Sciatic nerve (tissue), 2 donors: ENCODE data around the gene PMM1. TPM values are rescaled to one million over a fixed set of nuclear protein-coding genes. Genes with fewer than 3 reads are reported as not detected.
"Not testable (repeated sequence)": the region's sequence is repeated elsewhere in the genome, so short reads cannot be mapped to it uniquely, and the experiment has no call there.

Experiments
- ATAC-seq: fragments of 200-7000 bp; cut with Tn5 transposase; one replicate; pipeline ENCODE4 v1.9.1; 2020; ENCODE audit warnings: mild to moderate bottlenecking, moderate library complexity
- DNase-seq: peaks from one replicate; pipeline ENCODE4 v3.0.0-alpha.2; 2020; ENCODE audit warnings: low spot score
- intact Hi-C: fragments of 100-400 bp; cut with DNase I; formaldehyde crosslinking; loops from one replicate; pipeline ENCODE4 v1.14.2; 2022
- total RNA-seq: library from RNA; stranded (reverse); fragmentation: NEBNext Ultra II Directional; extraction: Animal tissue kit (Norgen Biotek cat#: 25700); gene quantifications from one replicate; pipeline ENCODE4 v1.2.1, GENCODE V29; 2021
- donor health status: DM: no; HTN: no; CAD: no.
- donor health status: DM: no; HTN: no; CAD: no.

Gene PMM1
- total RNA-seq, 1 donor from 2014 or later: 28.4 TPM

DNA sequence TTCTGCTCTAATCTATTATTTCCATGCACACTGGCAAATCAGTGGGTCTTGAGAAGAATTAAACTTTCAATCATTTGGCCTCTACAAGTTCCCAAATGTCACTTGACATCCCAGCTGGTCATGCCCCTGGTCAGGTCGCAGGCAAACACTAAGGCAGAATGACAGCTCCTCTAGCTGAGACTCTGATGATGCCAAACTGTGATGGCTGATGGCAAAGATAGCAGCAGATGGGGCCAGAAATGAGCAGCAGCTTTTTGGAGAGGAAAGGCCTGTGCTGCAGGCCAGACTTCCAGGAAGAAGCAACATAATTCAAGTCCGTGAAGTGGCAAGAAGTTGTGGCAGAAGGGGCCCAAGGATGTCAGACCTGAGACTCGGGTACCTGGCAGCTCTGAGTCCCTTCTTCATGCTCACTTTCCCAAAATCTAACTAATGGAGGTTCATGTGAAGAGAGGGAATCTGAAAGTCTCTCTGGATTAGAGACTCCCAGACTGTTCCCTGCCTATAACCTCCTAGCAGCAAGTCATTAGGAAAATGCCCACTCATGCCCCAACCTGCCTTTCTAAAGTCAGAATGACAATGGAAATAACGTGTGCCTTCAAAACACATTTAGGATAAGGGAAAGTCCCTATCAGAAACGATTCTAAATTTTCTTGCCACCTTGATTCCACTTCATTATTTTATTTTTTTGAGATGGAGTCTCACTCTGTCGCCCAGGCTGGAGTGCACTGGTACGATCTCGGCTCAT, 9.4 kb upstream of the PMM1 start:
- DNase-seq (no peak), ATAC-seq (no peak)
- intact Hi-C loops: loop anchor here (10.0 kb wide), 1 partner anchor 64 kb away; no protein-coding TSS in a partner anchor

DNA sequence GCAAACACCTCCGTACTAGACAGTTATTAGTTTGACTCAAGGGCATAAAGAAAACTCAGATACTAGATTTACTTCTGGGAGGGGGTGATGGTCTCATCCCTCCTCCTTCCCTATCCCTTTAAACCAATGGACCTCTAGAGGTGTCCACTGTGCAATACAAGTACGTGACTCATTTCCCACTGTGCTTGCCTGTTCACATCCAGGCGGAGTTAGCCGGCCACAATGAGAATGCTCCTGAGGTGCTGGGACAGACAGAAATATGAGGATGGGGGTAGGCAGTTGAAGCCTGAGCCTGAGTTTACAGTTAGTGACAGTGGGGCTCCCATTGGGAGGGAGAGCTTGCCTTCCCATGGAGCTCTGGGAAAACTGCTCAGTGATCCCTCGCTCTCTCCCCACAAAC, 8.4 kb upstream of the PMM1 start:
- DNase-seq (no peak), ATAC-seq (no peak)
- intact Hi-C loops: loop anchor here (10.0 kb wide), 1 partner anchor 63 kb away; no protein-coding TSS in a partner anchor

GRCh38 chr22:41597635-41597953, 8.0 kb upstream of the PMM1 start:
- intact Hi-C loops: loop anchor here (10.0 kb wide), 1 partner anchor 63 kb away; no protein-coding TSS in a partner anchor
- ATAC-seq: no peak

DNA sequence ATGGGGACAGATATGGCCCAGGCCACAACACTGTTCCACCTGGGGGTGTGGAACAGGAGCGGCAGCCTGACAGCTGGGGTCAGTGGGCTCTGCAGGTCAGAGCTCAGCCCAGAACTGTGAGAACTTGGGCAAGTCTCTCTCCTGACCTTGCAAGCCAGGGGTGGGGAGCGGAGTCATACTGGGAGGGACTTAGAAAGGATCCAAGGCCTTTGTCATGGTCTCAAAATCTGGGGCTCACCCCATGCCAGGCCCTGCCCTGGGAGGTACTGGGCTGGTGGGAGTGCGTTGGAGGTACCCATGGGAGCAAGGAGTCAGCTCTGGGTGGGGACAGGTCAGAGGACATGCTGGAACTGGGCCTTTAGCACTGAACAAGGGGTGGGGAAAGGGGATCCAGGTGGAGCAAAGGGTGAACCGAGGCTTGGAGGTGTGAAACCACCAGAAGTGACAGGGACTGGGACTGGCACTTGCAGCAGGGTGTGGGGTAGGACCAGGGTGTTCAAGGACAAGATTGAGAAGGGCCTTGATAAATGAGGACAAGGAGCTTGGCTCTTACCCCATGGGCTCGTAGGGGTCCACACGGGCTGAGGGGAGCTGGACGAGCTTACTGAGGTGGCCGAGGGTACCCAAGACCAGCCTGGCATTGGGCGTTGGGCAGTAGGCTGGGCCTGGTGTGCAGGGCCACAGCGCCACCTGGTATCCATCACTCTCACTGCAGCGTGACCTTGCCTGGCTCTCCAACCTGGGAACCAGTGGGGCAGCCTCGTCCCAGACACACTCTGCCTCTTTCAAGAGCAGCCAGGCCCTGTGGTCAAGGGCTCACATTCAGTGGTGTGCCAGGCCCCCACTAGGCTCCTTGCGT, 7.4 kb upstream of the PMM1 start:
- no peak for DNase-seq
- ATAC-seq: peak; percentile 88
- intact Hi-C loops: loop anchor here (10.0 kb wide), 1 partner anchor 62 kb away; no protein-coding TSS in a partner anchor

More at GRCh38 chr22:41597635-41597953, 8.0 kb upstream of the PMM1 start:
- DNase-seq: no peak

- intact Hi-C loops: loop anchor here (10.0 kb wide), 1 partner anchor 61 kb away; no protein-coding TSS in a partner anchor
- ATAC-seq (no peak), DNase-seq (no peak)
These were observed 6.1 kb upstream of the PMM1 start for GRCh38 chr22:41595703-41596102.

DNA sequence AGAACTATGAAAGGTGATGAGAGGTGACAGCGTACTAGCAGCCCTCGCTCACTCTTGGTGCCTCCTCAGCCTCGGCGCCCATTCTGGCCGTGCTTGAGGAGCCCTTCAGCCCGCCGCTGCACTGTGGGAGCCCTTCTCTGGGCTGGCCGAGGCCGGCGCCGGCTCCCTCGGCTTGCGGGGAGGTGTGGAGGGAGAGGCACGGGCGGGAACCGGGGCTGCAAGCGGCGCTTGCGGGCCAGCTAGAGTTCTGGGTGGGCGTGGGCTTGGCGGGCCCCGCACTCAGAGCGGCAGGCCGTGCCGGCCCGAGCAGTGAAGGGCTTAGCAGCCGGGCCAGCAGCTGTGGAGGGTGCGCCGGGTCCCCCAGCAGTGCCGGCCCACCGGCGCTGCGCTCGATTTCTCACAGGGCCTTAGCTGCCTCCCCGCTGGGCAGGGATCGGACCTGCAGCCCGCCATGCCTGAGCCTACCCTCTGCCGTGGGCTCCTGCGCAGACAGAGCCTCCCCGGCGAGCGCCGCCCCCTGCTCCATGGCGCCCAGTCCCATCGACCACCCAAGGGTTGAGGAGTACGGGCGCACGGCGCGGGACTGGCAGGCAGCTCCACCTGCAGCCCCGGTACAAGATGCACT, 3.8 kb upstream of the PMM1 start:
- DNase-seq, ATAC-seq: not testable (repeated sequence)
- intact Hi-C loops: loop anchor here (10.0 kb wide), 1 partner anchor 59 kb away; no protein-coding TSS in a partner anchor

- intact Hi-C loops: no loop called here
- no peak for ATAC-seq
- no peak for DNase-seq
These were observed 2.3 kb downstream of the PMM1 start for GRCh38 chr22:41587347-41587723.

DNA sequence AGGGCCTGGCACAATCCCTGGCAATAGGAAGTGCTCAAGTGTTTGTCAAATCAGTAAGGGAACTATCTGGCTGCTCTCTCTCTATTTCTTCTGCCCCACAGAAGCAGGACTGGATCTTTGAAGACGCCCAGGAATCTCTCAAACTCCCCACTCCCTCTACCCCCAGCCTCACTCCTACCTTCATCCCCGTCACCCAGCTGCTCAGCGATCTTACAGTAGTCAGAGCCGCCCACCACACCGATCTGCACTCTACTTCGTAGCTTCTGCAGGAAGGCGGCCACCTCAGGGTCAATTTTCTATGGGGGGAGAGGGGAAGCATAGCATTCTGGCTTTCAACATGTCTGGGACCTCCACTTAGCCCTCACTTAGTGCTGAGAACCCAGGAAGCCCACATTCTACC, 3.7 kb downstream of the PMM1 start:
- DNase-seq: no peak
- intact Hi-C loops: no loop called here
- no peak for ATAC-seq

GRCh38 chr22:41584881-41585280, 4.8 kb downstream of the PMM1 start:
- intact Hi-C loops: no loop called here
- DNase-seq (no peak), ATAC-seq (no peak)

GRCh38 chr22:41582694-41583093, 6.9 kb downstream of the PMM1 start:
- intact Hi-C loops: no loop called here
- DNase-seq (no peak), ATAC-seq (no peak)

DNA sequence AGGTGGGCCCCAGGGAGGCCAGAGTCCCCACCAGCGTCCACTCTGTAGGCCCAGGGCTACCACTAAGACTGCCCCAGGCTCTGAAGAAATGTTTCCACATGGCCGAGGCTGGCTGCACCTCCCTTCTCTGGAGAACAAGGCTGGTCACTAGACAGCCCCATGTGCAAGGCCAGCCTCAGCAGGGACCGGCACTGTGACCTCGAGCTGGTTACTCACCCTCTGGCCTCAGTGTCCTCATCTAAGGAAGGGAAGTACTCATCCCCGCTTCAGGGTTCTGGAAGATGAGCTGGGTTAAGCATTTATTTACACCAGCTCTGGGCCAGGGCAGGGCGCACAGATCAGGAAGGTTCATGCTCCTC, 9.7 kb downstream of the PMM1 start:
- intact Hi-C loops: no loop called here
- no peak for DNase-seq
- no peak for ATAC-seq

DNA sequence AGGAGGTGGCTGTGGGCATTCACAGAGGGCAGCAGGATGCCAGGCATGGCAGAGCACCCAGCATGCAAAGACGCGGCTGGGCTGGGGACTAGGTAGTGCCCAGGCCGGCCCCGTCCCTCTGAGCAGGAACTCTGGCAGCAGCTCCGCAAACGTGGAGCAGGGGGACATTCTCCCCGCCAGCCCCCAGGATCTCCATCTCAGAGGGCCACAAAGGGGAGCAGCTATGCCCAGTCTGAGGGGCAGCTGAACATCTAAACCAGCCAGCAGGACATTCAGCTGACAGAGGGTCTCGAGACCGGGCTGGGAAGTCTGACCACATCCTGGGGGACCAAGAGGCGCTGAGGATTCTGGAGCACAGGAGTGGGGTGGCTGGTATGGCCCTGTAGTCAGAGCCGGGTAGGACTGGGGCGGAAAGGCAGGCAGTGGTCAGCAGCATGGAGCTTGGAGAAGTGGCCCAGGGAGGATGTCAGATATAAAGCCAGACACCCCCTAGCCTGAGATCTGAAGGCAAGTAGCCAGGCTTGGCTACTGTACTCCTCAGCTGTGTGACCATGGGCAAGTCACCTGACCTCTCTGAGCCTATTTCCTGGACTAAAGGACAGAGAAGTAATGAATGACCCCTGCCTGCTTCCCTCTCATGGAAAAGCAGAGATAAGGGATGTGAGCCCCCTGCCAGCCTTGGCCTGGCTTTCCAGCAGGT, 10.2 kb downstream of the PMM1 start:
- ATAC-seq: no peak
- intact Hi-C loops: no loop called here
- no peak for DNase-seq

DNA sequence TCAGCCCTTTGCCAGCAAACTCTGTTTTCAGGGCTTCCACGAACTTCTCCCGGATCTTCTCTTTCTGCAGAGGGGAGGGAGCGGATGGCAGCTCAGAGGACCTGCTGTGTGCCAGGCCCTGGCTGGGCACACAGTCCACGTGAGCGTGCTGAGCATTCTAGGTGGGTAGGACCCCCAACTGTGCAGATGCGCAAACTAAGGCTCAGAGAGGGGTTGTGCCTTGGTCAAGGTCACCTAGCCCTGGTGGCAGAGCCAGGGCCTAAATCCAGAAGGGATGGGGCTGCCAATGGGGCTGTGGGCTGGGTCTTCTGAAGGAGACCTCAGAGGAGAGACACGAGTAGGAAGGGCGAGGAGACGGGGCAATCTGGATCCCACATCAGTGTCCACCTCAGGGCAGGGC, 10.8 kb downstream of the PMM1 start:
- ATAC-seq: no peak
- intact Hi-C loops: no loop called here
- DNase-seq: no peak

DNA sequence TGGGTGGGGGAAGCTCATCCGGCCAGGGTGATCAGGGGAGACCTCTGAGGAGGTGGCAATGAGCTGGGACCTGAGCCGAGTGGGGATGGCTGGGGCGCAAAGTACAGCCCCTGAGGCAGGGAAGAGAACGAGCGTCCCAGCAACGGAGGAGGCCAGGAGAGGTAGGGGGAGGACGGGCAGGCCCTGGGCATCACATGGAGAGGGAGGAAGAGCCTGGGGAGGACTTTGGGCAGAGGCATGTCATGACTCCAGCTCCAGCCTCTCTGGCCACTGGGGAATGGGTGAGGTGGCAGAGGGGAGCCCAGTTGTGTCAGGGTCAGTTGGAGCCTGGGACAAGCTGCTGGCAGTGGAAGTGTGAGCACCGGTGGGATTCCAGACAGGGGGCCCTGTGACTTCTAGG, 11.5 kb downstream of the PMM1 start:
- DNase-seq: no peak
- ATAC-seq: no peak
- intact Hi-C loops: no loop called here

DNA sequence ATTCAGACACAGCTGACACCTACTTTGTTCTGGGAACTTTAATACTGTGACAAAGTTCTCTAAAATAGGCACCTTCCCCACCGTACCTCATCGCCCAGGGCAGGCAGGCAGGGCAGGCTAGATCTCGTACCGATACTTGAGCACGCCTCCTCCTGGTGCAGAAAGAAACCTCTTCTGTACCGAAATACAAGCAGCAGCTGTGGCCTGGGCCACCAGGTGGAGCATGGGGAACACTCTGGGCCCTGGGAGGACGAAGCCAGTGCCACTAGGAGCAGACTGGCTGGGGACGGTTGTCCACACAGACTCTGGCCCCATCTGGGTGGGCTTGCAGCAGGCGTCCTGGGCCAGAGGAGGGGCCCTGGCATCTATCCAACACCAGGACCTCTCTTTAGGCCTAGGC, 12.8 kb downstream of the PMM1 start:
- intact Hi-C loops: no loop called here
- peak; percentile 29 for ATAC-seq
- DNase-seq: no peak

GRCh38 chr22:41575533-41575932, 14.1 kb downstream of the PMM1 start:
- DNase-seq (no peak), ATAC-seq (peak; percentile 13)
- intact Hi-C loops: no loop called here

- DNase-seq (peak; percentile 80), ATAC-seq (peak; percentile 80)
- intact Hi-C loops: no loop called here
These were observed 14.7 kb downstream of the PMM1 start for GRCh38 chr22:41574847-41575381.

DNA sequence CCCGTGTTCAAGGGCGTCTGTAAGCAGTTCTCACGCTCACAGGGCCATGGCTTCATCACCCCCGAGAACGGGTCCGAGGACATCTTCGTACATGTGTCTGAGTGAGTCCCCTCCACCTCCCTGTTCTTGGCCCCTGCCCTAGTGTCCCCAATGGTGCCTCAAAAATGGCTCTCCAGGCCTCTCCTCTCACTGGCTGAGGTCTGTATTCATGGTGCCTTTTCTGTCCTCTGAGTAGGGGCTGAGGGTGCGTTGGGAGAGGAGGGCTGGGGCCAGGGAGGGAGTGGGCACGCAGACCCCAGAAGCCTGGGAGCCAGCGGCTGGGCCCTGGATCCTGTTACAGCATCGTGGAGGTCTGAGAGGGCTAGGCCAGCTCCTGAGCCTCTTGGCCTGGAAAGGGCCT, 16.0 kb downstream of the PMM1 start:
- ATAC-seq (no peak), DNase-seq (no peak)
- intact Hi-C loops: no loop called here

DNA sequence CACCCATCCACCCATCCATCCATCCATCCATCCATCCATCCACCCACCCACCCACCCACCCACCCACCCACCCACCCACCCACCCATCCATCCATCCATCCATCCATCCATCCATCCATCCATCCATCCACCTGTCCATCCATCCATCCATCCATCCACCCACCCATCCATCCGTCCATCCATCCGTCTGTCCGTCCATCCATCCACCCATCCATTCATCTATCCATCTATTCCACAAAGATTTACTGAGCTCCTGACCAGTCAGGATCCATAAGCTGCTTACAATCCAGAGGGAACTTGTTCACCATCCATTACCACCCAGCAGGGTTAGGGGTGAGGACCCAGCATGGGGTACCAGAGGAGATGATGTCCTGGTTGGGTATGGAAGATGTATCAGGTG, 17.3 kb downstream of the PMM1 start:
- intact Hi-C loops, DNase-seq, ATAC-seq: not testable (repeated sequence)
